LoVo (cell line): ENCODE results near the gene SPAG17.

Experiments used
- DNase-seq: peaks from one replicate; pipeline ENCODE4 v3.0.0-alpha.2; 2016; ENCODE audit warnings: low spot score

Gene SPAG17

DNA sequence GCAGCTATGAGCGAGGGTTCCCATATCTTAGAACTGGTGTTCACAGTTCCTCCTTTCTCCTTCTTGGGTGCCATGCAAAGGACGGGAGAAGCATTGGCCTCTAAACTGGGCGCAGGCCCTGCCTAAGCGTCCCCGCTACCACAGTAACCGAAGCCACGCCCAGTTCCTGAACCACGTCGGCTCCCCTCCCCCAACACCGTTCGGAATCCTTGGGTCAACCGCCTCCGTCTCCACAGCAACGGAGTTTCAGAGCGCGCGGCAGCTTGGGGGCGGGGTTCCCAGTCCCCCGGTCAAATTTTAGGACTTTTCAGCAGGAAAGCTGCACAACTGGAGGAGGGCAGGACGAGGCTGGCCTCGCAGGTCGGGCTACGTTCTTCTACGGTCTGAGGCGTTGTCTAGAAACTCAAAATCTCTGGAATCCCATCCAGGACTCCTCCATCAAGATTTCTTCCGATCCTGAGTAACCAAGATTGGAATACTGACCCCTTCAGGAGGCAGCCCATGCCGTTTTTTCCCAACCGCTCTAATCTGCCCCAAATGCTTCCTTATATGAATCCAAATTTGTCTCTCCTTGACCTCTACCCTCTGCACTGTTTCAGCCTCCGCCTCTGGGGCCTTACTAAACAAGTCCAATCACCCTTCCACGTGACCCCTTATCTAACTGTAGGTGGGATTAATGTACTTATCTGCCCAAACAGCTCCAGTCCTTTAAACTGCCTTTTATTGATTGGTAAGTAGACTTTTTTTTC lies at the start of gene SPAG17:
SPAG17 (minus strand) TSS at position 145 of the 749 bp plus-strand sequence; CDS start at position 74, 71 bp downstream.
- no peak for DNase-seq

DNA sequence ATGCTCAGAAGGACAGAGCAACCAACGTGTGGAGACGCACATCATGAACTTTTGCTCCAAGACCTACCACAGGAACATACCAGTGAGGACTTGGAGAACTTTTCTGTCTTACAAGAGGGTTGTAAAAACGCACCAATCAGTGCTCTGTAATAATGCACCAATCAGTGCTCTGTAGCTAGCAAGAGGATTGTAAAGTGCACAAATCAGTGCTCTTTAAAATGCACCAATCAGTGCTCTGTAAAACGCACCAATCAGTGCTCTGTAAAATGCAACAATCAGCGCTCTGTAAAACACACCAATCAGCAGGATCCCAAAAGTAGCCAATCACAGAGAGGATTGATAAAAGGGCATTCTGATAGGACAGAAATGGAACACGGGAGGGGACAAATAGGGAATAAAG lies 40.4 kb upstream of the SPAG17 start:
- DNase-seq: no peak

DNA sequence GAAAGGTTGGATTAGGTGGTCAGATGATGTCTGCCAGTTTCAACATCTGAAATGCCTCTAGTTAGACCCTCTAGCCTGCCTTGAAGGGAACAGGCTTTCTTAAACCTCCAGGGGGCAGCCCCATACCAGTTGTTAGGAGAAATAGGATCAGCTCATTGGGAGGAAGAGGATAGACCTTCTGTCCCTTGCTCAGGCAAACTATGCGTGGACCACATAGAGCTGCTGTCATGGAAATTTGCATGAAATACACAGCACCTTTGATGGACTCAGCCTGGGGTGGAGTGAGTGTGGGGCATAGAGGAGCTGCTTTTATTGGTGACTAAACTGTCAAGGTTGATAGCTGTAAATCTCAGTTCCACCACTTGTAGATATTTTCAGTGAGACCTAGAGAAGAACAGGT lies 38.4 kb upstream of the SPAG17 start:
- DNase-seq: no peak

DNA sequence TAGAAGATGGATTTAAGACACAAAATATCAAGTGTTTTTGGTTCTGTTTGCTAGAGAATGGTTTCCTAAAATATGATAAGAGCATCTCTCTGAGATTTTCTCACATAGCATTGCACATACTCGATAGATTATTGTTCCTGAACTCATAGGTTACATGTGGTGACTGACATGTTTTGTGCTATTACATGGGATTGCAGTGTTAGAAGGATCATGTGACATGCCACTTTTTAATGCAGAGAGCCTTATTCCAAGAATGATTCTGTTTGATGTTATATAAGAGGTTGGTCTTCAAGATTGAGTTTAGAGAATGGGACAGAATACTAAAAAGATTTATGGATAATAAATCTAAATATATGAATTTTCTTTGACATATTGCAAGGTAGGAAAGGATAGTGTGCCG lies 34.4 kb upstream of the SPAG17 start:
- DNase-seq: no peak

DNA sequence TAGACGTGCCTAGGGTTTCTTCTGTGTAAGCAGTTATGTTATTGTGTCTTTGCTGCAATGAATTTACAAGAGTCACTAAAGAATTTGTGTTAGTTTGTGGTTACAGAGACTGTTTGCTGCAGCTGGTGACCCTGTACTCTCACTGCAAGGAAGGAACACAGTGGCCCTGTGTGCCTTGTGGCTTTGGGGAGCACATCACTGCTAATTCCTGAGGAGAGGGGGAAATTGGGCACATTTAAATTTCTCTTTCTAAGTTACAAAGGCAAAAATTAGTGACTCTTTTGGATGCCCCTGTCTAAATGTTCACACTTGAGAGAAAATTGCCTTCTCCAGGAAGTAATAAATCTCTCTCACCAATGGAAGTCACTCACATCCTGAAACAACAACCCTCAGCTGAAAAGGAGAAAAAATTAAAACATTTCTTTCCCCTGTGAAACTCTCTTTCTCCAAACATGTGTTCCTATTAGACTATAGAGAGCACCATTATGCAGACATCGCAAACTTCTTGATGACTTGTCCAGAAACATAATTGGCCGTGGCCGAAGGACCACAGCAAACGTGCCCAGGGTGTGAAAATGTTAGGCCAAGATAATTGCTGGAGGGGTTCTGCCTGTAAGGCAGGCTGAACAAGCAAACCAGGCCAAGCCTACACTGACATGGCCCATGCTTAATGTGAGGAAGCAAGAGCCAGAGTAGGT lies 32.3 kb upstream of the SPAG17 start:
- no peak for DNase-seq

DNA sequence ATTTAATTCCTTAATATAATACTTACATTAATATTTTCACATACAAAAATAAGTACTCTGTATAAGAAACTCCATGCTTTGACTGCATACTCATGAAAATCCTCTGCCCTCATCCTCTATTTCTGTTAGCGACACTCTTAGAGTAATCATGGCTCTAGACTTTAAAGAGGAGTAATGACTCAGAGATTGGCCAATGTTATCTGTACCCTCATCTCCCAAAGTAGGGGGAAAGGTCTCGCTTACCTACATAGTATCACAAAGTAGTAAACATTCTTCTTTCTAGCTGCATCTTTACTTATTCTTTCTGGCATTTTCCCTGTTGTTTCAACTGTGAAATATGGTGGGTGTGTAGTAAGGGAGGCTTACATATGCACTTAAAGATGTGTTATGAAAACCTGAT lies 29.8 kb upstream of the SPAG17 start:
- no peak for DNase-seq

DNA sequence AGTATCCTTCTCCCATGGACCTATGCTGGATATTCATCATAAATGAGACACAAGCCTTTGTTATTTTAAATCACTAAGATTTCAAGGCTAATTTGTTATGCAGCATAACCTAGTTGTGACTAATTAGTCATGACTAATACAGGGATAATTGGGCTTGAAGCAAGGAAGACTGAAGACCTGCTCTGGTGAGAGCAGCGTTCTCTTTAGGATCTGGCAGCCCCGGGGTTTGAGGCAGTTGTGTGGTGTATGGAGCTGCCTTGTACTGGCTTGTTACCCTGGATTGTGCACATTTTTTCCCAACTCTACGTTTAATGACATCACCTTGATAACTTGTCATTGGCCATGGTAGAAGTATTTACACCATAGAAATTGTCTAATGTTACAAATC lies 25.7 kb upstream of the SPAG17 start:
- no peak for DNase-seq

DNA sequence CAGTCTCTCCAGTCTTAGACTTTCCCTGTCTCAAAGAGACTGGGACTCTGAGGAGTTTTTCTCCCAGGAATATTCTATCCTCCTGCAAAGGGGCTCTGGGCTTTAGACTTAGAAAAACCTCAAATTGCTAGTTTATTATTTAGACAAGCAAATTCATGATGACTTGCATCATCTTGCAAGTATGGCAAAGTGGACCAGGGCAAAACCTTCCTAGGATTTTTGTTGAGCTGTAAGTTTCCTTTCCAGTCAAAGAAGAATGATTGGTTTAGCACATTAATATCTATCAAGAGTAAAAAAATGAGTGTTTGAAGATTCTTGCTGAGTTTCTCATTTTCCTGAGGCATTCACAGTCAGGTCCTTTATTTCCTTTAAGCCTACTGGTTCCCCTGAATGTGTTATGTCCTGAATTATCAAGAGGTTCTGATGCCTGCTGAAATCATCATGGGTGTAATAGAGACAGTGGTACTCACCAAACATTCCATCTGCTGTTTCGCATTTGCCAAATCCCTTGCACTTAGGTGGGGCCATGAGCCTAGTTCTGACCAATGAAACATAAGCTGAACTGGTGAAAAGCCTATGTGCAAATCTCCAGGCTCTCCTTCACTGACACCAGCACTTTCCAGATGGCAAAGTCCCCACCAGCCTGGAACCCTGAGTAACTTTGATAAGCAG lies 25.2 kb upstream of the SPAG17 start:
- no peak for DNase-seq

DNA sequence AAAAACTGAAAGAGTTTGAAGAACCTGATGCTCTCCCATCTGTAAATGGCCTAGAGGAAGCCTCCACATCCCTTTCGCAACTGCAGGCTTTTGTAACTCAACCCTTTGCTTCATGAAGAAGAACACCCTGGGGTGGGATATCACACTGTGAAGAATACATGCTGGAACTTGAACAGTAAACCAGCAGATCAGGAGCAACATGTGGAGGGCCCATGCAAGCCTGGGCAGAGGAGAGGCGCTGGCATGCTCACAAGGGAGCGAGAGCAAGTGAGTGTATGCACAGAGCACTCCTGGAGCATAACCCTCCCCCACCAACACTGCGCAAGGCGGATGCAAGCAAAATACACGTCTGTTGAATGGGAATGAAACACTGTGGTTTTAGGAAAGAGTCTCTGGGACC lies 24.6 kb upstream of the SPAG17 start:
- DNase-seq: no peak

DNA sequence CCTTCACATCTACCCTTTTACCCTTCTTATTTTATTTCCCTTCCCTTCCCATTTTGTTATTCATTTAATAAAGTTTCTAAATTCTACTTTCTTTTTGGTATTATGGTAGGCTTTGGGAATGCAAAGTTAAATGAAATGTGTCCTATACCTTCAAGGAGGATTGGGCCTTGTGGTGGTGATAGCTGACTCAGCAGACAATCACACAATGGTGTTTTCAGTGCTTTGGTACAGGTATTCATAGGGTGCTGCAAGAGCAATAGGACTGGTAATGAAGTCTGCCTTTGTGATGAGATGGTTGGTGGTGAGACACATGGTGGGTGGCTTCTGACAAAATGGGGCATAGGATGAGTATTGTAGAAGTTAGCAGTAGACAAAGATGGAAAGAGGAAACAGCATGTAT lies 21.9 kb upstream of the SPAG17 start:
- no peak for DNase-seq

DNA sequence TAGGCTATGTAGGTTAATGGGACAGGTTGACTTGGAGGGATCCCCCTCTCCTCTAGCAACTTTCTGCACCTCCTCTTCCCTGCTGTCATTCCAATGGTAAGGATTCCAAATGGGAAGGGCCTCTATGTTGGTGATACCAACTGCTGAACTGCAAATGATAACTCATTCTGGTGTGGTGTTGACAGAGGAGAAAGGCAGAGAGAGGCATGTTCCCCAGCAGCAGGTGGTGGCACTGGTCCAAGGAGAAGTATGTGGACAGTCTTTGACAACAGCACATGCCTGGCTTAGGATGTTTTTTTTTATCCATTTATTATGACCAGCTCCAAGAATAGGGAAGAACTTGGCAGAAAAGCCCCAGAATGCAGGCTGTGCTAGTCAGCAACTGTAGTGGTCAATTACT lies 19.6 kb upstream of the SPAG17 start:
- no peak for DNase-seq

DNA sequence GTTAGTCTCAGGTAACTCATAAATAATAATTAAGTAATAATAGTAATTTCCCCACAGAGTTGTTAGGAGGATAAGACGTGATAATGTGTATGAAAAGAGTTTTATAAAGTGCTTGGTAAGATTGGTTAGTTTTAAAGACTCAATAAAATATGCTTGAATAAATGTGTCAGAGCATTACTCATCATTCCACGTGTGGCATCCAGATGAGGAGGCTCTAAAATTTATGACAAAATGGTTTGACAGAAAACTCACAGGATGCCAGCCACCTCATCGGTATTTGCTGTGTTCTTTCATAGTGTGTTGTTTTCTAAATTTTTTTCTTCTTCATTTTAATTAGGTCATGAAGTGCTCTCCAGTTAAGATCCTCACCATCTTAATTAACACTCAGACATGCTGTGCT lies 19.1 kb upstream of the SPAG17 start:
- no peak for DNase-seq

DNA sequence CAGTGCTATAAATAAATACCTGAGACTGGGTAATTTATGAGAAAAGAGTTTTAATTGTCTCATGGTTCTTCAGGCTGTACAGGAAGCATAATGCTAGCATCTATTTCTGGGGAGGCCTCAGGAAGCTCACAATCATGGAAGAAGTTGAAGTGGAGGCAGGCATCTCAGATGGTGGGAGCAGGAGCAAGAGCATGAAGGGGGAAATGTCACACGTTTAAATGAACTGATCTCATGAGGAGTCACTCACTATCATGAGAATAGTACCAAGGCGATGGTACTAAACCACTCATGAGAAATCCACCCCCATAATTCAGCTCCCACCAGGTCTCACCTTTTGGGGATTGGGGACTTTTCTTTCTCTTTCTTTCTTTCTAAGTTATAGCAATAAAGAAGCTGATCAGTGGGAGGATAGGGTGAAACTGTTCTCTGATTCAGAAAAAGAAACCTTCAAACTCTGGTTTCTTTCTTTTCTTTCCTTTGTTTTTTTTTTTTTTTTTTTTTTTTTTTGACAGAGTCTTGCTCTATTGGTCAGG lies 17.1 kb upstream of the SPAG17 start:
- no peak for DNase-seq

DNA sequence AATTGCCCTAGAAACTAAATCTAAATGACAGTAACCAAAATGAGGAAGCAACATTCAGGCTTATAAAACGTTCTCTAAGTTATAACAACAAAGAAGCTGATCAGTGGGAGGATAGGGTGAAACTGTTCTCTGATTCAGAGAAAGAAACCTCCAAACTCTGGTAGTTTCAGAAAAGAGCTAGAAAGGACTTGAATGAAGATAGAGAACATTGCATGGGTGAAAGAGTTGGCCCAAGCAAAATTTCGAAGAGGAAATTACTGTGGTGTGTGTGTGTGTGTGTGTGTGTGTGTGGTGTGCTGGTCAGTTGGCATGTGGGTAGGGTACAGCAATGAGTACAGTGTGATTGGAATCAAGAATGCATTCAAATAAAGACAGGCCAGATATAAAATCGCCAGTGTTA lies 16.5 kb upstream of the SPAG17 start:
- DNase-seq: no peak

DNA sequence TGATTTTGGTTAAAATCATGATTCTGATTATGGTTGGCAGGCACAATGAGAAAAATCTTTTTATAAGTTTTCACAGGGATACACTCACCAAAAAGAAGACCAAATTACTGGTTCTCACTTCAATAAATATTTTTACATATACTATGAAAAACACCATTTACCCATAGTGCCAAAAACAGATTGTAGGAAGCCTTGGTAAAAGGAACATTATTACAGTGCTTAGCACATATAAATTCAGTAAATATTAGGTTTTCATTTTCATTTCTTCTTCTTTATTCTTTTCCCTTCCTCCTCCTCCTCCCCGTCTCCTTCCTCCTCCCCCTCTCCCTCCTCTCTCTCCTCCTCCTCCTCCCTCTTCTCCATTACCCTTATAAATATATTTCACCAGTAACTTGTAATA lies 15.8 kb upstream of the SPAG17 start:
- DNase-seq: no peak

DNA sequence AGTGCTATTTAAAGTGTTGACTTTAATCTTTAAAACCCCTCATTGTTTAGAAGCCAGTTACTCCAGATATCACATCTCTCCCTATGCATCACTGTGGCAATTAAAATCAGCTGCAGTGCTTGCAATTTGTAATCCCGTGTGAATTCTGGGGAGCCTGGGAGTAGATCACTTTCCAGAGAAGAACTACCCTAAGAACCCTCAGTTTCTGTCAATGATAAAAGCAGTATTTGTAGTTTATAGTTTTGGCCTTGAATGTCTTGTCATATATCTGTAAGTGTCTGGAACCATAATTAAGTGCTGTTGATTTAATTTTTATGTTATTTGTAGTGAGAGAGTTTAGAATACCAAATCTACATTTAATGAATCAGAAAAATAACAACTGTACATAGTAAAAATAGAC lies 5.5 kb upstream of the SPAG17 start:
- DNase-seq: no peak

DNA sequence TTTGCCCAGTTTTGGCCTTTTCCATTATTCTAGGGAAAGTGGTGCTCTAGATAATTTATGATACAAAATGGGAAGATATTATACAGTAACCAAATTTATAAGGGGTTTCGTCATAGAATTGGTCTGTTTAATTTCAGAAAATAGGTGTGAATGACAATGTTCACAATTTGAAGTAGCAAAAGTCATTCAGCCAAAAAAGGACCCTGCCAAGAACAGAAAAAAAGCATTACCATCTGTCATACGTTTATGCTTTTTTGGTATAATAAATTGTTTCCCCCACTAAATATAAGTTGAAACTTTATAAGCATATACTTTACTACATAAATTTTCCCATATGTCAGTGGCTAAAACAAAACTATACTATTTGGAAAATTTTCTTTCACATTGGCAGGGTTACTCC lies 4.5 kb upstream of the SPAG17 start:
- no peak for DNase-seq

DNA sequence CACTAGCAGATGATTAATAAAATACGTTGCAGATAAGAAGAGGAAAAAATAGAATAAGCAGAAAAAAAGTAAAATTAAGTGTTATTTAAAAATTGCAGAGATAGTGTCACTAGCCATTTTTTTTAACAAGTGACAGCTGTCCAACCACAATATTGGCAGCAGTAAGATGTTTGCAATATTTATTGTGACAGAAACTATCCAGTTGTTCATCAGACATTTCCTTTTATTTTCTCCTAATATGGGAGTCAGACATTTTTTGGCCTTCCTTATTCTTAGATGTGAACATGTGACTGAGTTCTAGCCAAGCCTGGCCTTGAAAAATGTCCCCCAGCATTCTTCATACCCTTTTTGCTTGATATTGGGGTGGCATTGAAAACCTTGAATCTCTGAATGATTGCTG lies 3.4 kb upstream of the SPAG17 start:
- DNase-seq: no peak

DNA sequence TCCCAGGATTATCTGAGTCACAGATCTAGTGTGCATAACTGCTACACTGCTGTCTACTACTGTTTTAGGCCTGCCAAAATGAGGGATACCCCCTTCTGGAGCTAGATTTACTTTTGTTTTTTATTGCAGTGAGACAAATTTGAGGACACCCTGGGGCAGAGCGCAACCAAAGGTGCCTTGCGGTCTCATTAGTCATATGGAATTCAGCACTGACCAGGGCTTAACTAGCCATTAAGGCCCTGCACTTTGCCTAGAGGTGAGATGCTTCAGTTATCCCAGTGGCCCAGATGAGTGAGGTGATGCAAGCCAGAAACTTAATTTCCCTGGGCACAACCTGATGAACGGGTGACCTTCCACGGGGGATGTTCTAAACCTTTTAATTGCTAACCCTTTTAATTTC lies 998 bp upstream of the SPAG17 start:
- DNase-seq: no peak

DNA sequence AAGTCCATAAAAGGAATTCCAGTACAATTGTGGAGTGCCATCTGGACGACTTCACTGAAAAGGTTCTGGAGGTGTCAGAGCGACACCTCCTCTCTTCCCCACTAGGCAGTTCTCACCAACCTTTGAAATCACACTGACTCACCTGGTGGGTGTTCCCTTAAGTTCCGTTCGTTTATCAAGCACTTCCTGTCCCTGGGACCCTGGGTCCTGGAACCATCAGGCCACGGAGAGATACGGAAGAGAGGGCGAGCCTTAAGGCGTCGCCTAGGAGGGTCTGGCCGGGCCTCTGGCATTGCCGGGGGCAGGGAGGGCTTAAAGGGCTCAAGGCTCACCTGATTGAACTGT lies 317 bp downstream of the SPAG17 start:
- no peak for DNase-seq

DNA sequence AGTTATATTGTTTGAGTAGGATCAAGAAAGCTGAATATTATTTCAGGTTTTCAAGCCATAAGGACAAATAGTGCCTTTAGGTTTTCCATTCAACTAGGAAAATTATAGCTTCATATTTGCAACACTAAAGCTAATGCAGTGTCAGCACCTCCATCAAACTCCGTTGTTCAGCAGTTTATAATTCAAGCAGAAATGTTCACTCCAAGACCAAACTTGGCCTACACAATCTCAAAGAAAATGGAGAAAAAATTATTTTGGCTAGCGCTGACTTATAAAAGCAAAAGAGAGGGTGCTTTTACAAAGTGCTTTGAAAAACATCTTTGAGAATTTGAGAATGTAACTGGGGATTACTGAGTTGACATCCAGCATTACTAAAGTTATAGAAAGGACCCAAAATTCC lies 1.4 kb downstream of the SPAG17 start:
- DNase-seq: no peak

DNA sequence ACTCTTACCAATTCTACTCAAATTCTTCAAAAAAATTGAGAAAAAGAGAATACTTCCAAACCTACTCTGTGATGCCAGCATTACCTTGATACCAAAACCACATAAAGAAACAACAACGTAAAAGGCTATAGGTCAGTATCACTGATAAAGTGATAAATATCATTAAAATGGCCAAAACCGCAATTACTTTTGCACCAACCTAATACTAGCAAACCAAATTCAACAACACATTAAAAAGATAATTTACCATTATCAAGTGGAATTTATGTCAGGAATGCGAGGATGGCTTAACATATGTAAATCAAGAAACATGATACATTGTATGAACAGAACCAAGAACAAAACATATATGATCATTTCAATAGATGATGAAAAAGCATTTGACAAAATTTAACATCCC lies 7.0 kb downstream of the SPAG17 start:
- DNase-seq: no peak

DNA sequence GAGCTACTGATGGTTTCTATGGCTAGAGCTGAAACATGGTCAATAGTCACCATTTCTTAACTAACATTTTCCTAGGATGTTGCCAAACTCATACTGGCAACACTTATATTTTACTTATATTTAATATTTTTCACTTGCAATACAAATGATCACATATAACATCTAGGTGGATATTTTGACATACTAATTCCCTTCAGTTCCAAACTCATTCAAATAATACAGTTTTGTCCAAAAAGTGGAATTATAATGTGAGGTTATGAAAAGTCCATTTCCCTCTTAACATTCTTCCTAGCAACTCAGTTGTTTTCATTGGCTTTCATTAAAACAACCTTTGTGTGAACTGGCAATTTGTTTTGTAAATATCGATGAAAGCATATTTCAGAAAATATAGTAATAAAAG lies 16.0 kb downstream of the SPAG17 start:
- no peak for DNase-seq
